ENCODE data around the gene WWOX. TPM values are rescaled to one million over a fixed set of nuclear protein-coding genes. Genes with fewer than 3 reads are reported as not detected.

Gene WWOX
- total and polyA plus RNA-seq, 2 donors (not counting 3 experiments of a cell fraction or from before 2014, with no cell fraction given) = 6.2 to 12.5 TPM

DNA sequence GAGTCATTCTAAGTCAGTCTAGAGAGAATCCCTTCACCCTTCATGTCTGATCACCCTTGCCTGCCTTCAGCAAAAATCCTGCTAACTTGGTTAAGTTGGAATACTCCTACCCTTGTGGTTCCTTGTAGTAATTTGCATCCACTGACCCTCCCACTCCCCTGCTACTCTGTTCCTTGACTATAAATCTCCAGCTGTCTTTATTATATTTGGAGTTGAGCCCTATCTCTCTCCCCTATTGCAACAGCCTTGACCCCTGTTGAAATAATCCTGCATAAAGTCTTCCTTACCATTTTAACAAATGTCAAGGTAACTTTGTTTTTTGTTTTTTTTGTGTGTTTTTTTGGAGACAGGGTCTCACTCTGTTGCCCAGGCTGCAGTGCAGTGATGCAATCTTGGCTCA is 590.1 kb downstream of the WWOX start:
- H2AFZ ChIP-seq (ENCODE audit: low read depth, low read length) = no peak overlapping the region
- CTCF ChIA-PET = no interaction called here

DNA sequence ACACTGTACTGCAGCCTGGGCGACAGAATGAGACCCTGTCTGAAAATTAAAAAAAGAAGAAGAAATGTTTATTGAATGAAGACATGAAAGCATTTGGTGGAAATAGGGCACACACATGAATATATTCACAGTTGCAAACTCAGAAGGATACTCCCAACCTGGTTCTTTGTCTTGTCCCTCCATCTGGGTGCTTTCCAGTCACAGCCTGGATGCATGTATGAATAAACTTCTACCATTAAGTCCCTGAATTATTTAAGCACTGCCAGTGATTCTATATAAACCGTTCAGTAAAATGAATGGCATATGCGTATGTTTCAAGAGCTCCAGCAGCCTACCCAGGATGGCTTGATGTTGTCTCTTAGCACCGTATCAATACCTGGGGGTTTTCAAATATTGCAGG is 591.1 kb downstream of the WWOX start:
- dilution Hi-C loops (cut with MboI; ENCODE audit: extremely low pct_ligation_motif_present, low sequenced_read_pairs) = no loop called here

More for the DNA sequence above, 590.1 kb downstream of the WWOX start:
- no peaks in the 10 kb centered on the region for H3K27me3 ChIP-seq (ENCODE audit: control insufficient read depth in 2 of 2, insufficient read depth in 2 of 2, low read length in 2 of 2)
- FAIRE-seq (no peak), DNase-seq (ENCODE audit: low read depth, low spot score) (no peak)
- no peaks in the 10 kb centered on the region for H3K9me1 ChIP-seq (replicated peaks; ENCODE audit: control insufficient read depth, extremely low read depth, insufficient read depth, low read length)
- H3K4me2 ChIP-seq (ENCODE audit: insufficient read depth, low read length) = no peak overlapping the region
- BruUV-seq (replicated peaks) = no TSS peak
- no peaks in the 10 kb centered on the region for H3K9me3 ChIP-seq (replicated peaks; ENCODE audit: control insufficient read depth, insufficient read depth, low read length)
- H3K27ac ChIP-seq (ENCODE audit: insufficient read depth, low read depth, low read length) = no peak overlapping the region
- H3K79me2 ChIP-seq (ENCODE audit: control insufficient read depth, insufficient read depth, low read length) = no peaks in the 10 kb centered on the region
- H3K36me3 ChIP-seq (ENCODE audit: control insufficient read depth in 2 of 2, extremely low read depth in 1 of 2, insufficient read depth in 2 of 2, low read length in 2 of 2) = no peaks in the 10 kb centered on the region
- H3K9ac ChIP-seq (replicated peaks; ENCODE audit: extremely low read depth, insufficient read depth, low read length) = no peak overlapping the region
- dilution Hi-C loops (cut with MboI; ENCODE audit: extremely low pct_ligation_motif_present, low sequenced_read_pairs) (no loop called here), intact Hi-C loops (cut with micrococcal nuclease) (no loop called here)
- H3K4me3 ChIP-seq (replicated peaks in 1 of 3; ENCODE audit: insufficient read depth in 1 of 3, low read depth in 1 of 3, low read length in 3 of 3) = no peak overlapping the region
- H3K4me1 ChIP-seq (ENCODE audit: control insufficient read depth, extremely low read depth, insufficient read depth, low read length) = no peaks in the 10 kb centered on the region
- no peaks in the 10 kb centered on the region for H4K20me1 ChIP-seq (replicated peaks; ENCODE audit: control insufficient read depth, extremely low read depth, insufficient read depth, low read length)
- TF ChIP-seq POLR2A (IDR thresholded peaks at IDR 0.05; ENCODE audit: low read depth, low read length) (no peak), POLR2AphosphoS5 (IDR thresholded peaks at IDR 0.05; ENCODE audit: insufficient read depth, low read depth, low read length) (no peak), MYC (IDR thresholded peaks at IDR 0.05; ENCODE audit: low read depth, low read length) (no peak), EZH2 (IDR thresholded peaks at IDR 0.05; ENCODE audit: borderline replicate concordance, low read depth, low read length, severe bottlenecking) (no peak), GATA2 (IDR thresholded peaks at IDR 0.05; ENCODE audit: insufficient read depth, insufficient read length, low read depth, low read length) (no peak), FOS (IDR thresholded peaks at IDR 0.05; ENCODE audit: borderline replicate concordance, insufficient read depth, low read length) (no peak)
- TF ChIP-seq, protein P1, sequence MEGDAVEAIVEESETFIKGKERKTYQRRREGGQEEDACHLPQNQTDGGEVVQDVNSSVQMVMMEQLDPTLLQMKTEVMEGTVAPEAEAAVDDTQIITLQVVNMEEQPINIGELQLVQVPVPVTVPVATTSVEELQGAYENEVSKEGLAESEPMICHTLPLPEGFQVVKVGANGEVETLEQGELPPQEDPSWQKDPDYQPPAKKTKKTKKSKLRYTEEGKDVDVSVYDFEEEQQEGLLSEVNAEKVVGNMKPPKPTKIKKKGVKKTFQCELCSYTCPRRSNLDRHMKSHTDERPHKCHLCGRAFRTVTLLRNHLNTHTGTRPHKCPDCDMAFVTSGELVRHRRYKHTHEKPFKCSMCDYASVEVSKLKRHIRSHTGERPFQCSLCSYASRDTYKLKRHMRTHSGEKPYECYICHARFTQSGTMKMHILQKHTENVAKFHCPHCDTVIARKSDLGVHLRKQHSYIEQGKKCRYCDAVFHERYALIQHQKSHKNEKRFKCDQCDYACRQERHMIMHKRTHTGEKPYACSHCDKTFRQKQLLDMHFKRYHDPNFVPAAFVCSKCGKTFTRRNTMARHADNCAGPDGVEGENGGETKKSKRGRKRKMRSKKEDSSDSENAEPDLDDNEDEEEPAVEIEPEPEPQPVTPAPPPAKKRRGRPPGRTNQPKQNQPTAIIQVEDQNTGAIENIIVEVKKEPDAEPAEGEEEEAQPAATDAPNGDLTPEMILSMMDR (IDR thresholded peaks at IDR 0.05; ENCODE audit: extremely low read depth in 1 of 2, insufficient read depth in 1 of 2, low read depth in 1 of 2, low read length in 2 of 2) = no peak
- POLR2A ChIA-PET = no interaction called here

More for the DNA sequence above, 591.1 kb downstream of the WWOX start:
- no peak for TF ChIP-seq MYC (IDR thresholded peaks at IDR 0.05; ENCODE audit: low read depth, low read length)
- no peak for TF ChIP-seq EZH2 (IDR thresholded peaks at IDR 0.05; ENCODE audit: borderline replicate concordance, low read depth, low read length, severe bottlenecking)
- TF ChIP-seq FOS (IDR thresholded peaks at IDR 0.05; ENCODE audit: borderline replicate concordance, insufficient read depth, low read length) = no peak
- TF ChIP-seq, protein P2, sequence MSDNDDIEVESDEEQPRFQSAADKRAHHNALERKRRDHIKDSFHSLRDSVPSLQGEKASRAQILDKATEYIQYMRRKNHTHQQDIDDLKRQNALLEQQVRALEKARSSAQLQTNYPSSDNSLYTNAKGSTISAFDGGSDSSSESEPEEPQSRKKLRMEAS (IDR thresholded peaks at IDR 0.05; ENCODE audit: insufficient read depth, insufficient read length) = no peak
- TF ChIP-seq, protein P1 (IDR thresholded peaks at IDR 0.05; ENCODE audit: extremely low read depth in 1 of 2, insufficient read depth in 1 of 2, low read depth in 1 of 2, low read length in 2 of 2) = no peak
- no peak for TF ChIP-seq JUN (IDR thresholded peaks at IDR 0.05; ENCODE audit: borderline replicate concordance, insufficient read depth, insufficient read length, low read depth)
- TF ChIP-seq POLR2A (IDR thresholded peaks at IDR 0.05; ENCODE audit: low read depth, low read length) = no peak
- TF ChIP-seq GATA2 (IDR thresholded peaks at IDR 0.05; ENCODE audit: insufficient read depth, insufficient read length, low read depth, low read length) = no peak
- TF ChIP-seq POLR2AphosphoS5 (IDR thresholded peaks at IDR 0.05; ENCODE audit: insufficient read depth, low read depth, low read length) = no peak
- no peak for FAIRE-seq
- no peaks in the 10 kb centered on the region for H3K9me1 ChIP-seq (replicated peaks; ENCODE audit: control insufficient read depth, extremely low read depth, insufficient read depth, low read length)
- ChIA-PET CTCF (no interaction called here), POLR2A (no interaction called here)
- no peaks in the 10 kb centered on the region for H3K4me1 ChIP-seq (ENCODE audit: control insufficient read depth, extremely low read depth, insufficient read depth, low read length)
- H3K4me3 ChIP-seq (replicated peaks in 1 of 3; ENCODE audit: insufficient read depth in 1 of 3, low read depth in 1 of 3, low read length in 3 of 3) = no peak overlapping the region
- H3K9ac ChIP-seq (replicated peaks; ENCODE audit: extremely low read depth, insufficient read depth, low read length) = no peak overlapping the region
- no peaks in the 10 kb centered on the region for H3K36me3 ChIP-seq (ENCODE audit: control insufficient read depth in 2 of 2, extremely low read depth in 1 of 2, insufficient read depth in 2 of 2, low read length in 2 of 2)
- H3K27me3 ChIP-seq (ENCODE audit: control insufficient read depth in 2 of 2, insufficient read depth in 2 of 2, low read length in 2 of 2) = no peaks in the 10 kb centered on the region
- no TSS peak for BruUV-seq (replicated peaks)
- no peak overlapping the region for H2AFZ ChIP-seq (ENCODE audit: low read depth, low read length)
- no peak overlapping the region for H3K4me2 ChIP-seq (ENCODE audit: insufficient read depth, low read length)
- no peak overlapping the region for H3K27ac ChIP-seq (ENCODE audit: insufficient read depth, low read depth, low read length)
- no peaks in the 10 kb centered on the region for H3K79me2 ChIP-seq (ENCODE audit: control insufficient read depth, insufficient read depth, low read length)
- intact Hi-C loops (cut with micrococcal nuclease) = no loop called here
- DNase-seq (ENCODE audit: low read depth, low spot score) = no peak
- H3K9me3 ChIP-seq (replicated peaks; ENCODE audit: control insufficient read depth, insufficient read depth, low read length) = no peaks in the 10 kb centered on the region
- H4K20me1 ChIP-seq (replicated peaks; ENCODE audit: control insufficient read depth, extremely low read depth, insufficient read depth, low read length) = no peaks in the 10 kb centered on the region
